GM18517 (cell line): ENCODE results near the gene NGEF.
A peak's percentile ranks its signal among the peaks of the same experiment; 100 is the strongest.
"Not testable (repeated sequence)": the region's sequence is repeated elsewhere in the genome, so short reads cannot be mapped to it uniquely, and the experiment has no call there.

Experiments
- ATAC-seq: cut with Tn5 transposase; IDR thresholded peaks from one replicate; pipeline ENCODE4 v1.9.1; 2021; ENCODE audit warnings: mild to moderate bottlenecking, moderate library complexity; ENCODE audit not compliant: unreplicated experiment

NGEF gene

DNA sequence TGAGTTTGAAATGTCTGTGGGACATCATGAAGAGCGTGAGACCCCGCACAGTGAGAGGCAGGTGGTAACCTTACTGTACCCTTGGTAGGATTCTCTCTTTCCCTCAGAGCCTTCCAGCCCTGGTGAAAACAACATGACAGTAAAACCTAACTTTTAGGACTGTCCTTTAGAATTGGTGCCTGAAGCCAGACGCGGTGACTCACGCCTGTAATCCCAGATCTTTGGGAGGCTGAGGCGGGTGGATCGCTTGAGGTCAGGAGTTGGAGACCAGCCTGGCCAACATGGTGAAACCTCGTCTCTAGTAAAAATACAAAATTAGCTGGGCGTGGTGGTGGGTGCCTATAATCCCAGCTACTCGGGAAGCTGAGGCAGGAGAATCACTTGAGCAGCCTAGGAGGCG lies 161.0 kb downstream of the NGEF start:
- ATAC-seq: not testable (repeated sequence)

GRCh38 chr2:232850039-232850438 lies 163.0 kb downstream of the NGEF start:
- no peak for ATAC-seq

DNA sequence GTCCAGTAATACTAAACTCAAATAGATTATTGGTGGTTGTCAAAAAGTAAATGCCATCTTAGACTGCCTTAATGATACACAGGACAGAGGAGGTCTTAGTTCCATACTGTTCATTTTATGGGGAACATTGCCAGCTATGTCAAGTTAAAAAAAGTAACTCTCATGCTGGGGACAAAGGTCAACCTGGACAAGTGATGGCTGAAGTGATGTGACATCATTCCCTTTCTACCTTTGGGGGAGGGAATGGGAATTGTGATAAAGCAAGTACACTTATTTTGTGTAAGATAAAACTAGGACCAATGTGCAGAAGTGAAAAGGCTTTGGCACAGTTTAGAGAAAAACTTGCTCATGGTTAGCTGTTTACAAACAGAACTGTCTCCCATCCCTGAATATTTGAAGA lies 167.0 kb downstream of the NGEF start:
- no peak for ATAC-seq

DNA sequence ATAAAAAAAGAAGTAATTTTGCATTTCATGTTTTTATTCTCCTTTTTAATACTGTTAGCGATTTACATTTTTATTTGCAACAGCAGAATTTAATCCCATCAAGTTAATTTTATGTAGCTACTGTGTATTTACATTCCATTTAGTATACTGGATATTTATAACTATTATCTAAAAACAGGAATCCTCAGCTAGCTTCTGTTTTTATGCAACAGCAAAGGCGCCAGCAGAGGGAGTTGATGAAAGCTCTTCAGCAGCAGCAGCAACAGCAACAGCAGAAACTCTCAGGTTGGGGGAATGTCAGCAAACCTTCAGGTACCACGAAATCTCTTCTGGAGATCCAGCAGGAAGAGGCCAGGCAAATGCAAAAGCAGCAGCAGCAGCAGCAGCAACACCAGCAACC lies 169.2 kb downstream of the NGEF start:
- ATAC-seq: no peak

- ATAC-seq: no peak
Measured at GRCh38 chr2:232842689-232843088, 170.4 kb downstream of the NGEF start.

DNA sequence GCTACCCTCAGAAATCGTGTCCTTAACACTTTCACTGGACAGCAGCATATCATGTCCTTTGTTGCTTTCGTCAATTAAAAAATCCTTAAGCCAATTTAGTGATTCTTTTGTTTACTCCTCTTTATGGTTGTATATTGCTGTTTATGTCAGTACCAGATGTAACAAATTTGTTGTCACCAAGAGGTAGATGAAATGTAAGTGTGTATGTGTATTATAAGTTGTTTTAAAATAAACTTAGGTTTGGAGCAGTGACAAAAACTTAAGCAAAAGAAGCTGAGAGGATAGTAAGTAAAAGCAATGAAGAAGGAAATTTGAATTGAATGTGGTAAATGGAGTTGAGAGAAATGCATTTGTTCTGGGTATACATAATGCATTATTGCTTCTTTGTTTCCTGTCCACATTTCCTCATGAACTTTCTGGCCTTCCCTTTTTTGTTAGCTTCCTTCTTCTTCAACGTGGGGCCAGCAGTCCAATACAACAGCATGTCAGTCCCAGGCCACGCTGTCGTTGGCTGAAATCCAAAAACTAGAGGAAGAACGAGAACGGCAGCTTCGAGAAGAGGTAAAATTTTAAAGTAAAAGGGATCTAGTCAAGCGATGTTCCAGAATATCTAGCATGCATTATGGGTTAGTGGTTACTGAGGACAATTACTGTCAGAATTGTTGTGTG lies 173.5 kb downstream of the NGEF start:
- no peak for ATAC-seq

GRCh38 chr2:232838406-232838874 lies 174.6 kb downstream of the NGEF start:
- ATAC-seq: peak; percentile 81

- no peak for ATAC-seq
Measured at GRCh38 chr2:232836934-232837333, 176.1 kb downstream of the NGEF start.

DNA sequence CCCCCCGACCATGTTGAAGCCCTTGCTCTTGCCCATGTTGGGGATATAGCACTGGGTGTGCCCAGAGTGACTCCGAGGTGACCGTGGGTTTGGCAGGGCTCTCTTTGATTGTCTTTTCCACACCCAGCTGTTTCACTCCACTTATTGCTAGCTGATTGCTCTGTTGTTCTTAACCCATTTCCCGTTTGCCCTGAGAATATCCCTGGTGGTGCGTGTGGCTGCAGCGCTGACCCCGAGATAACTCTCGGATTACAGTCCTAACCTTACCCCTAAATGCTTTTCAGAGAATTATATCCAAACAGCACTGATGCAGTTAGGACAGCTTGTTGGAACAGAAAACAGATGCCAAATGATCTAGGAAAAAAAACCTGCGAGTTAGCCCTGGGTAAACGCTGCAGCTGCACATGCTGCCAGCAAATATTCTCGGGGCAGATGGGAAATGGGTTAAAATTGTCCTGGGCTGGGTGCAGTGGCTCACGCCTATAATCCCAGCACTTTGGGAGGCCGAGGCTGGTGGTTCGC lies 177.3 kb downstream of the NGEF start:
- ATAC-seq: no peak

GRCh38 chr2:232833830-232834229 lies 179.2 kb downstream of the NGEF start:
- no peak for ATAC-seq

- ATAC-seq: no peak
Measured at GRCh38 chr2:232831496-232831895, 181.6 kb downstream of the NGEF start.

- no peak for ATAC-seq
Measured at GRCh38 chr2:232829988-232830387, 183.1 kb downstream of the NGEF start.
